CD4-positive, alpha-beta T cell treated with Interleukin-2 at 100 ng/mL for 4 hours (primary cell): ENCODE measurements around the gene PARP4.
A peak's percentile ranks its signal among the peaks of the same experiment; 100 is the strongest.
"Not testable (repeated sequence)": the region's sequence is repeated elsewhere in the genome, so short reads cannot be mapped to it uniquely, and the experiment has no call there.

ENCODE experiments used
- DNase-seq: peaks from one replicate; pipeline ENCODE4 v3.0.0-alpha.2; 2020; ENCODE audit warnings: low spot score

Gene PARP4

DNA sequence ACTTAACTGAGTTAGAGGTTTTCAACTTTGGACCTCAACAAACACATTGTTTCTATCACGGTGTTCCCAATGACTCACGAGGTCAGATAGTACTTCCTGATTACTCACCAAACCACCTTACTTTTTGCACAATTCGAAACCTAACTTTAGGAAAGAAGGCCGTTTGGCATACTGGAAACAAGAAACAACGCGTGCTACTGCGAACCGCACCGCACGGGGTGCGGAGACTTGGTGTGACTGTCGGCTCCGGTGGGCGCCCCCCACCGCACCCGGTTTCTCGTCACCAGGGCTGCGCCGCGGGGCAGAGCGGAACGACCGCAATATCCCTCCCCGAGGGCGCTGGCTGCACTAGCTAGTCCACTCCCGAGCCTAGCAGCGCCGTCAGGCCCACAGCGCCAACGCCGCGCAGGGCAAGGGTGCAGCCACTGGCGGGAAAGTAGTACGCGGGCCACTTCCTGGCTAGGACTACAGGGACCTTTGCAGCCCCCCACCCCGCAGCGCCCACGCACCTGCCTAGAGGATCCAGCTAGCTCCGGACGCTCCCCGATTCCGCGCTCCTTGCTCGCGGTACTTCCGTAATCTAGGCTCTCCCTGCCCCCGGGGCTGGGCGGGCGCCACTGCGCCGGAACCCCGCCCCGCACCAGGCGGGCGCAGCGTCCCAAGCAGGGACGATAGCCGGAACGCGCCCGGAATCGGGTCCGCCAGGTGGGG is at the start of gene PARP4:
TSS of gene PARP4 (minus strand) at position 582 of the 711 bp plus-strand sequence. CDS start 9,002 bp downstream, outside the sequence.
- peak; percentile 61 for DNase-seq

- not testable (repeated sequence) for DNase-seq
These were observed 48.1 kb upstream of the PARP4 start for GRCh38 chr13:24560579-24561187.

DNA sequence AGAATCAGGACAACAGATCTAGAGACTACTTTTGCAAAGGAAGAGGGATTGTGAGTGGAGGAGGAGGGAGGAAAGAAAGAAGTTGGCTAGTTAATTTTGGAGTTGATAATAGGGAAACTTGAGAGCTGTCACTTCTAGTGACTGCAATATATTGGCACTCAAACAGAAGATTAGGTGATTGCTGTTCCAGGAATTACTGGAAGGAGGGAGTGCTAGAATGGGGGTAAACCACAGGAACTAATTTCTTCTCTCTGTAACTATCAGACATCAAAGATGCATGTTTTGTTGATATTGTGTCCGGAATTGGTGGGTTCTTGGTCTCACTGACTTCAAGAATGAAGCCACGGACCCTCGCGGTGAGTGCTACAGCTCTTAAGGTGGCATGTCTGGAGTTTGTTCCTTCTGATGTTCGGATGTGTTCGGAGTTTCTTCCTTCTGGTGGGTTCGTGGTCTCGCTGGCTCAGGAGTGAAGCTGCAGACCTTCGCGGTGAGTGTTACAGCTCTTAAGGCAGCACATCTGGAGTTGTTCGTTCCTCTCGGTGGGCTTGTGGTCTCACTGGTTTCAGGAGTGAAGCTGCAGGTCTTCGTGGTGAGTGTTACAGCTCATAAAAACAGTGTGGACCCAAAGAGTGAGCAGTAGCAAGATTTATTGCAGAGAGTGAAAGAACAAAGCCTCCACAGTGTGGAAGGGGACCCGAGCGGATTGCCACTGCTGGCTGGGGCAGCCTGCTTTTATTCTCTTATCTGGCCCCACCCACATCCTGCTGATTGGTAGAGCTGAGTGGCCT is 47.0 kb upstream of the PARP4 start:
- not testable (repeated sequence) for DNase-seq

DNA sequence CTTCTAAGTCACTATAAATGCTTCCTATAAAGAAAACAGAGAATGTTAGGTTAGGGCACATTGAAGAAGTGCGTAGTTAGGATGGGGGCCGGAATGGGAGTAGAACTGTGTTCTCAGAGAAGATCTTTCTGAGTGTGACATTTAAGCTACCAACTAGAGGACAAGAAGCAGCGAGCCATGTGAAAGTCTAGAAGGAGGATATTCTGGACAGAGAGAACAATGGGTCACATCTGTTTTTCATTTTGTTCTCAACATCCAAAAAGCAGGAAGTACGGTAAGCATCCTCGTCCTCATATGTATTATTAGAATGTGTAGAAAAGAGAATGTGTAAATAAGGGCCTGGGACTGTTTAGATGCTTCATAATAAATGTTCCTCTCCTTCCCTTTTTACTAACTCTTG is 44.5 kb upstream of the PARP4 start:
- no peak for DNase-seq

DNA sequence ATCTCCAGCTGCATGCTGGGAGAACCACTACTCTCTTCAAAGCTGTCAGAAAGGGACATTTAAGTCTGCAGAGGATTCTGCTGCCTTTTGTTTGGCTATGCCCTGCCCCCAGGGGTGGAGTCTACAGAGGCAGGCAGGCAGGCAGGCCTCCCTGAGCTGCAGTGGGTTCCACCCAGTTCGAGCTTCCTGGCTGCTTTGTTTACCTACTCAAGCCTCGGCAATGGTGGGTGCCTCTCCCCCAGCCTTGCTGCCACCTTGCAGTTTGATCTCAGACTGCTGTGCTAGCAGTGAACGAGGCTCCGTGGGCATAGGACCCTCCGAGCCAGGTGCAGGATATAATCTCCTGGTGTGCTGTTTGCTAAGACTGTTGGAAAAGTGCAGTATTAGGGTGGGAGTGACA is 41.3 kb upstream of the PARP4 start:
- not testable (repeated sequence) for DNase-seq

GRCh38 chr13:24541476-24542352 is 29.1 kb upstream of the PARP4 start:
- DNase-seq = not testable (repeated sequence)

GRCh38 chr13:24541127-24541475 is 28.5 kb upstream of the PARP4 start:
- no peak for DNase-seq

DNA sequence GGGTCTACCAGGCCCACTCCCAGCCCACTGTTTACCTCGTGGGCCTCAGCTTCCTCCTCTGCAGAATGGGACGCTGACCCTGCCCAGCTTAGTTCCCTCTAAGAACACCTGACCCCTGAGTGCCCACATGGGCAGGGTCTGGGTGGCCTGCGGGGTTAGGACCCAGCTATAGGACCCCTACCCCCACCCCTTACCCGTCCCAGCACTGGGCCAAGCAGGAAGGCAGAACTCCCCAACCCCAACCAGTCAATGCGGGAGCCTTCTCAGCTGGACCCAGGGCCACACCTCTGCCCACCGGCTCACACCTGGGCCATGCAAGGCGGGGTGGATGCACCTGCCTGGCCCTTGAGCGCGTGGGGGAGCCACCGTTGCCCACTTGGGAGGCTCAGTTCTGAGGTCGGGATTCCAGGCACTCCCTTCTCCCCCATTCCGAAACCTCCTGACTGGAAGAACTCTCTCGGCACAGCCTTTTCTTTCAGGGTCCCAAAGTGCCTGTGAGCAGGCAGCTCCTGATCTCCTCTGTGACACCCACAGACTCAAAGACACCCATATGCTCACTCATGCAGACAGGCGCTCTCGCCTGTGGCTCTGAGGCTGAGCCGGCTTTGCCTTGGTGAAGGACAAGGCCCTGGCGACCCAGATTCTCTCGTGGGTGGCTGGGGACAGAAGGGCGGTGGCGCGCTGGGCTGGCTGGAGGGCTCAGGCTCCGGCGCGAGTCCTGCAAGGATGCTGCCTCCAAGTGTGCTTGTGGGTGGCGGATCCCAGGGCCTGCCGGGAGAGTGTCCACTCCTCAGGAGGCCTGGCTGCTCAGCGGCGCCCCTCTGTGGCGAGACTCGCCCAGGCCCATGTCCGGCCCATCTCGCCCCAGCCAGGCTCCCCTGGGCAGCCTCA is 27.9 kb upstream of the PARP4 start:
- DNase-seq = no peak

DNA sequence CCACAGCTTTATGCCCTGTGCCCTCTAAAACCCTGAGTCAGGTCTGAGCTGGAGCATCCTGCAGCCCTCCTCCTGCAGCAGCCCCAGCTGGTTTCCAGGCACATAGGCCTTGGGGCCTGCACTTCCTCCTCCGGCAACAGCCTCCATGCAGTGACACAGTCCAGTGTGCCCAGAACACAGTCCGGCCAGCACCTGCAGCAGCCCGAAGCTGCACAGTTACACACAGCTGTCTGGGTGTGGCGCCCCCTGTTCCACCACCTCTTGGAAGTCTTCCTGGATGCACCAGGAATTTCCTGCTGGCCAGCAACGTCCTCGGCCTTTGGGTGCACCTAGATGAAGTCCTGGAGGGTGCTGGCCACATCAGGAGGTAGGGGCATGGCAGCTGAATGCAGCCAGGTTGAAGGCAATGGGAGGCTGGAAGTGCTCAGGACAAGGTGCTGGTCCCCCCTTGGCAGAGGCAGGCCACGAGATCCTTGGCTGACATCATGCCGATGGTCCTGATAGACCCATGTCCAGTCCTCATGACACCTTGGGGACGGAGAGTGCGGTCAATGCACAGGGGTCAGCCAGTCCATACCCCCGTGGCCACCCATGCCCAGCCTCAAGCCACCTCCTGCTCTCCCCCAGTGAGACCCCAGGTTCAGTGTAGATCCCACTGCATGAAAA is 27.1 kb upstream of the PARP4 start:
- DNase-seq = no peak

DNA sequence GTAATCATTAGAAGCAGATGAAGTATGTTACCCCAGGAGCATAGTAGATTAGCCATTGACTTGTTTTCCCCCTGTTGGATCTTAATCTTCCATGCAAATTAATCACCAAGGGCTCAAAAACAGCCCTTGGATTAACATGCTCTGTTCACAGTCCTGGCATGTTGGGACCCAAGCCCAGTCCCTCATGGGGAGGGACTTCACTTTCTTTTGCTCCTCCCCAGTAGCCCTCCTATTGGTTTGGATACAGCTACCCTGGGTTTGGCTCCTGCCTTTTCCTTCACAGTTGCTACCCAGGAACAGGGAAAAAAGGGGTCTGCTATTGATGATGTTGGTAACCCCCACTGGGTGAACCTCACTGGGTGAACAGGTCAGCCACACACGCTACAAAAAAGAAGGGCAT is 16.9 kb upstream of the PARP4 start:
- DNase-seq = no peak

DNA sequence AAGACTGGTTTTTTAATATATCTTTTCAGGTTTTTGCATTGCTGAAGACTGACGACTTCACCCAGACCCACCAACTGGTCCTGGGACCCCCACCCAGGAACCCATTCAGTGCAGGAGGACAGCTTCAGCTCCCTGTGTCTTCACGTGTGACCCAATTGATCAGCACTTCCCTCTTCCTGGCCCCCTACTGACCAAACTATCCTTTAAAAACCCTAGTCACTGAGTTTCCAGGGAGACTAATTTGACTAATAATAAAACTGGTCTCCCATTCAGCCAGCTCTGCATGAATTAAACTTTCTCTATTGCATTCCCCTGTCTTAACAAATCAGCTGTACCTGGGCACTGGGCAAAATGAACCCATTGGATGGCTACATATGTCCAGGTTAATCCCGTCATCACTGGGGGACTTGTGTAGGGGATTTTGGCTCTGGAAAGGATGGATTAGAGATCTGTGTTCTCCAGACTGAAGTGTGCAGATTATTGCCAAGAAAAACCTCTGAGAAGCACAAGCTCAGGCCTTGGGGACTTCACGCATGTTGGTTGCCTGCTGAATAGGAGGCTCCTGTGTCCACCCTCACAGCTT is 16.3 kb upstream of the PARP4 start:
- no peak for DNase-seq

GRCh38 chr13:24527266-24527775 is 14.7 kb upstream of the PARP4 start:
- no peak for DNase-seq

DNA sequence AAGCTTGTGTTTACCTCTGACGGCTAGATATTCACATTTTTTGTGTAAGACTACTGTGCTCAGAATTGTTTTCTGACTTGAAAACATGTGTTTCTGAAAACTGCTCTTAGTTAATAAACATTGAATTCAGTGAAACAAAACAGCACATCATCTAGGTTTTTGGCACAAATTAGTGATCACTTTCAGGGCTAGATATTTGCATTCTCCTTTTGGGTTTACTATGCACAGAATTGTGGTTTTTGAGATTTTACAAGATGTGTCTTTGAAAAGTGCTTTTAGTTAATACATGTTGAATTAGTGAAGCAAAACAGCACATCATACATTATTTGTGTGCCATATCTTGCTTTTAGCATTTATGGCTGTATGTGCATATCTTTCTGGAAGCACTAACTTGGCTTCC is 8.2 kb upstream of the PARP4 start:
- no peak for DNase-seq

DNA sequence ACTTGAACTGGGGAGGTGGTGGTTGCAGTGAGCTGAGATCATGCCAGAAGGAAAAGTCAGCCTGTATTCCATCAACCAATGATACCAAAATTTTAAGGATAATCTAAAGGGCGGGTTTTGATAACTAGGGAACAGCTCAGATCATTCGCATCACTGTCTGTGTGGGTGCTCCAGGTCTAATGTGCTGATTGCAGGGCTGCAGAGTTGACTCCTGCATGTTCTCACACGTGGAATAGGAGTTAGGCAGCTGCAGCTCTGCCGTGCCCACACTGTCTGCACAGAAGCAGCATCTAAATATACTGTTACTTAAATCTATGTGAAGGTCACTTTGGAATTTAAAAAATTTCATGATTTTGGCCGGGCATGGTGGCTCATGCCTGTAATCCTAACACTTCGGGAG is 4.3 kb upstream of the PARP4 start:
- no peak for DNase-seq

GRCh38 chr13:24512908-24513213 is 283 bp upstream of the PARP4 start:
- DNase-seq = no peak

- DNase-seq = no peak
These were observed 772 bp downstream of the PARP4 start for GRCh38 chr13:24511816-24512196.

DNA sequence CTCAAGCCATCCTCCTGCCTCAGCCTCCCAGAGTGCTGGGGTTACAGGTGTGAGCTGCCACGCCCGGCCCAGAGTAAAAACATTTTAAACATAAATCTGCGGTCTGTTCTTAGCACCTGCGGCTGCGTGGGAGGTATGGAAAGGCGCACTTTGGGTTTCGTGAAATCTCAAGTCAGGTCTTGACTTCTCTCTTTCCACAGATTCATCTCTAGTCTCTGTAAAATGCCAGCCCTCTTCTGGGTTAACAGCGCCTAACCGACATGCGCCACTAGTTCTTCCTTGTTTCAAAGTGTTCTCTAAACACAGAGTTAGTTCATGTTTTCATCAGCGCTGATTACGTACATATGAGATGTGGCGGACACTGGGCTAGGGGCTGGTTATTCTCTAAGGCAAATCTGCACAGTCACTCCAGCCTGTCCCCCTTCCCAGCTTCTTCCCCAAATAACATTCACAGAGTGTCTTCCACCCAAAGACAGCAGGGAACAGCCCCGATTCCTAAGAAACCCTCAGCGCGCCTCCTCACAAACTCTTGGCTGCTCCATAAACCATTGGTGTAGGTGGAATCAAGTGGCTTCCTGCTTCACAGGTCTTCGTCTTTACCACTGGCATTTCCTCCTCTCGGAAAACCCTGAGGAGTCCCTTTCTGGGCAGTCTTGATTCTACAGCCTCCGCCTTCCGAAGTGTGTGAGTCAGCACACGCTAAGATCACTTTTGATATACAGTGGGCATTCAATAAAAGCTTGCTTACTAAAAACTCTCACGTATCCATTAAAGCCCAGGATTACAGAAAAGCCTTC is 1.4 kb downstream of the PARP4 start:
- peak; percentile 56 for DNase-seq

- no peak for DNase-seq
These were observed 5.8 kb downstream of the PARP4 start for GRCh38 chr13:24506698-24507335.

DNA sequence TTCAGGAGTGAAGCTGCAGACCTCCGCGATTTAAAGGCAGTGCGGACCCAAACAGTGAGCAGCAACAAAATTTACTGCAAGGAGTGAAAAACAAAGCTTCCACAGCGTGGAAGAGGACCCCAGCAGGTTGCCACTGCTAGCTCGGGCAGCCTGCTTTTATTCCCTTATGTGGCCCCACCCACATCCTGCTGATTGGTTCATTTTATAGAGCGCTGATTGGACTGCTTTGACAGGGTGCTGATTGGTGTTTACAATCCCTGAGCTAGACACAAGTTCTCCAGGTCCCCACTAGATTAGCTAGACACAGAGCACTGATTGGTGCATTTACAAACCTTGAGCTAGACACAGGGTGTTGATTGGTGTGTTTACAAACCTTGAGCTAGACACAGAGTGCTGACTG is 6.3 kb downstream of the PARP4 start:
- DNase-seq = not testable (repeated sequence)
